NOMO-1 treated with dmso at 0.1 percent for 144 hours (cell line): ENCODE data around the gene HNF1A.

Experiments
- DNase-seq: peaks from one replicate; lab custom pipeline; 2025; ENCODE audit not compliant: unreplicated experiment; lab: John Stamatoyannopoulos, UW

The HNF1A gene

DNA sequence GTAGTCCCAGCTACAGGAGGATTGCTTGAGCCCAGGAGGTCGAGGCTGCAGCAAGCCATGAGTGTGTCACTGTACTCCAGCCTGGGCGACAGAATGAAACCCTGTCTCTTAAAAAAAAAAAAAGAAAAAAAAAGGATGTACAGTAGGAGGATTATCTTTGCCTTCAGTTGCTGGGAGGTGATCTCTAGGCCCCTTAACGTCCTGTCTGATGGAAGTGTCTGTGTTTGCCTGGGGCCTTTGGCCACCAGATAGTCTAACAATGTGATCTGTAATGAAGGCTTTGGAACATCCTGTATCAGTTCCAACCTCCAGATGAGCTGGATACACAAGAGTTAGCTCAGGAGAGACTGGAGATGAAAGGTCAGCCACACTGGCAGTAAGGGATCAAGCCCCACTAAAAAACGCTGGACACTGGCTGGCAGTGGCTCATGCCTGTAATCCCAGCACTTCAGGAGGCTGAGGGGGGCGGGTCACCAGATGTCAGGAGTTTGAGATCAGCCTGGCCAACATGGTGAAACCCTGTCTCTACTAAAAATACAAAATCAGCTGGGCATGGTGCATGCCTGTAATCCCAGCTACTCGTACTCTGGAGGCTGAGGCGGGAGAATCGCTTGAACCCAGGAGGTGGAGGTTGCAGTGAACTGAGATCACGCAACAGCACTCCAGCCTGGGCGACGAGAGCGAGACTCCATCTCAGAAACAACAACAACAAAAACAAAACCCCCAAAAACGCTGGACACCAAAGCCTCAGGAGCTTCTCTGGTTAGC is 19.0 kb upstream of the HNF1A start:
- DNase-seq = no peak

- no peak for DNase-seq
These were observed 17.7 kb upstream of the HNF1A start for GRCh38 chr12:120960657-120961056.

- no peak for DNase-seq
These were observed 16.5 kb upstream of the HNF1A start for GRCh38 chr12:120961604-120962531.

DNA sequence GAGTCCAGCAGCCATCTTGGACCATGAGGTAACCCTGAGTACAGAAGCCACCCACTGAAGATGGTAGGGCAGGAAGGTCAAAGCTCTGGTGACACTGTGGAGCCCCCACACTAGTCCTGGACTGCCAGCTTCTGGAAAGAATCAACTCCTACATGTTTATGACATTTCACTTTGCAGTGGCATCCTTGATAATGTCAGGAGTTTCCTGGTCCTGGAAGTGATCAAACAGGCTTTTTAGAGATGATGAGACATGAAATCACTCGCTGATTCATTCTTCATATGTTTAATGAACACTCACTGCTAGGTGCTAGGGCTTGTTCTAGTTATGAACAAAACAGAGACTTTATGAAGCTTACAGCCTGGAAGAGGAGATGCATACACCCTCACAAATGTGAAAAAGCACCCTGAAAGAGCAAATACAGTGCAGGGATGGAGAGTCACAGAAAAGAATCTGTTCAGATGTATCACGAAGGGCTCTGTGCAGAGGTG is 15.8 kb upstream of the HNF1A start:
- DNase-seq = no peak

DNA sequence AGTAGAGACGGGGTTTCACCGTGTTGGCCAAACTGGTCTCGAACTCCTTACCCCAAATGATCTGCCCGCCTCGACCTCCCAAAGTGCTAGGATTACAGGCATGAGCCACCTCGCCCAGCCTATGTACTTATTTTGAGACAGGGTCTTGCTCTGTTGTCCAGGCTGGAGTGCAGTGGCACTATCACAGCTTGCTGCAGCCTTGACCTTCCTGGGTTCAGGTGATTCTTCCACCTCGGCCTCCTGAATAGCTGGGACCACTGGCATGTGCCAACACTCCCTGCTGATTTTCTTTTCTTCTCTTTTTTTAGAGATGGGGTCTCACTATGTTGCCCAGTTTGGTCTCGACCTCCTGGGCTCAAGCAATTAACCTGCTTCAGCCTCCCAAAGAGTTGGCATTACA is 14.0 kb upstream of the HNF1A start:
- no peak for DNase-seq

DNA sequence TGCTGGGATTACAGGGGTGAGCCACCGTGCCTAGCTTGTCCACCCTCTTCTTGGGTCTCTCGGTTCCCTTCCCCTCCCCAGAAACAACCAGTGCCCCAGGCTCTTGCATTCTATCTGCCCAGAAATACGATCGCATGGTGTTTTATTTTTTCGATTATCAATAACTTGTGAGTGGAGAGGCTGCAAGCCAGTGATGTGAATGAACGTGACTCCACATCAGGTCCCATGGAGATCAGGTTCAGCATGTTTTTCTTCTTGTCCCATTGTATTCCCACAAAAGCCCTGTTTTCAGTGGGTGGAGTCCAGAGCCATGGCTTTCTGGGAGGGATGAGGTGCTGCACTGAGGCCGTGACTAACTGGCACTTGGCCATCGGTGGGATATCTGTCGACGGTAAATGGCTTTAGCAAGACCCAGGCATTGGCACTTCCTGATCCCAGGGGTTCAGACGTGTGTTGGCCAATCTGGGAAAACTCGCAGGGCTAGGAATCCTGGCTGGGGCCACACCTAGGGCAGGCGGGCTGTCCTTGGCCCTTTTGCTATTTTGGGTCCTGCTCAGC is 12.7 kb upstream of the HNF1A start:
- DNase-seq = no peak

DNA sequence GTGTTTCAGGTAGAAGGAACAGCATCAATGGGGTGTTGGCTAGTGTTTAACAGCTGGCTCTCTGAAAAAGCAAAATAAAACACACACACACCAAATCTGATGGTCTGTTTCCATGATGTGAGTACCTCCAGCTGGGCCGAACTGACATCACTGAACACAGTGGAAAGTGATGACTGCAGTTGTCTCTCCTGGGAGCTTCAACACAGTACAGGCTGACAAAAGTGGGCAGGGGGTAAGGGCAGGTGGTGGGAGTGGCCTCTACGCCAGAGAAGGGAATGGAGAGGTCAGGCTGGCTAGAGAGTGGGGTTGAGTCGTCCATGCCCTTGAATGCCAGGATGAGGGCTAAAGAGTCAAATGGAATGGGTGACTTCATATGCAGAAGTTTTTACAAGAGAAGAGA is 8.0 kb upstream of the HNF1A start:
- DNase-seq = no peak

- DNase-seq = peak; percentile 73
These were observed 6.8 kb upstream of the HNF1A start for GRCh38 chr12:120971299-120972180.

DNA sequence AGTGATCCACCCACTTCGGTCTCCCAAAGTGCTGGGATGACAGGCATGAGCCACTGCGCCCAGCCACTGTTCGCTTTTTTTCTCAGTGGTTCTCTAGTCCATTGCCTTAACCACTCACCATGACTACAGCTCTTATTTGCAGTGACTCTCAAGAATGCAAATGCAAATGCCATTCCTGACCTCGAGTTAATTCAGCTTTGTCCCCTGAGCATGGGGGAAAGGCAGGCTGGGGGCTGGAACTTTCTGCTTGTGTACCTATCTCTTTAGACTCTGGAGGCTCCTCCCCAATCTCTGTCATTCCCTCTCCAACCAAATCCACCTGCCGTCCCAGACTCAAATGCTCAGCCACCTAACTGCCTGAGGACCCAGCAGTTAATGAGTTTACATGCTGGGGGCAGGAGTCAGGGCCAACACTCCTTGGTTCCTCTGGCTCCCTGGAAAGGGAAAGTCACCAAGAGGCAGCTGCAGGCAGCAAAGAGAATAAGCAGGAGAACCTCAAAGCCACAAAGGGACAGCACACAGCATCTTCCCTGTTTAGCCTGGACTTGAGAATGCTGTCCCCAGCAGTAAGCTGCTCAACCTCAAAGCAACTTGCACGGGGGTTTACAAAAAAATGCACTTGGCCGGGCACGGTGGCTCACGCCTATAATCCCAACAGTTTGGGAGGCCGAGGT is 5.3 kb upstream of the HNF1A start:
- no peak for DNase-seq

GRCh38 chr12:120977531-120978295 is 630 bp upstream of the HNF1A start:
- DNase-seq = no peak

GRCh38 chr12:120979220-120979861 is 998 bp downstream of the HNF1A start:
- DNase-seq = no peak

DNA sequence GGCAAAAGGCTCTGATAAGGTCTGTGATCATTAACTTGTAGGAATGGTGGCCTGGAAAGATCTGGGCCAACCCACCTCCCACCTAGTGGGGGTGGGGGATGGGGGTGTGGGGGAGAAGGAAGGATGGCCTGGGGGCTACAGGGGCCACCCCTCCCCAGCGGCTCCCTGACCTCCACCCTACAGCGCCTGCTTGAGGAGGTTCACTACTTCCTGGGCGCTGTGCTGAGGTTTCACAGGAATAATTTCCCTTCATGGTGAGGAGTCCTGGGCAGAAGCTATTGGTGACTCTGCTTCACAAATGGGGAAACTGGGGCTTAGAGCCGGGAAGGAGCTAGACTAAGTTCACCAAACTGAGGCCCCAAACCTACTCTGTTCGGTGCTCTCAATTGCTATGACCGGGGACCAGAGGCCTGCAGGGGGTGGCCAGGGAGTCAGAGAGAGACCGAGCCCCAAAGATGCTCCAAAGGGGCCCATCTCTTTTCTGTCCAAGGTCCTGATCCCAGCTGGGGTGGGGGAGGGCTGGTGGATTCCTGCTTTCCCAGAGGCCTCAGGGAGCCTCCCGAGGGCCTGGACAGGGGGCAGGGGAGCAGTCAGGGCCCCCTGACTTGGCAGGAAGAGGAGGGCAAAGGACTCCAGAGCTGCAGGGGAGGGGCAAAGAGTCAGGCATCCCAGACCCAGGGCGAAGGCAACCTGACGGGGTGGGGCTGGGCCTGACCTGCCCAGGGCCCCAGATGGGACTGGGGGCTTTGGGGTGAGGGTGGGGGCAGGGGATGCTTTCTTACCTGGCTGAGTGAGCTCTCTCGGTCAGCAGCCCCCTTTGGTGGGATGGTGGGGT is 1.7 kb downstream of the HNF1A start:
- DNase-seq = no peak

DNA sequence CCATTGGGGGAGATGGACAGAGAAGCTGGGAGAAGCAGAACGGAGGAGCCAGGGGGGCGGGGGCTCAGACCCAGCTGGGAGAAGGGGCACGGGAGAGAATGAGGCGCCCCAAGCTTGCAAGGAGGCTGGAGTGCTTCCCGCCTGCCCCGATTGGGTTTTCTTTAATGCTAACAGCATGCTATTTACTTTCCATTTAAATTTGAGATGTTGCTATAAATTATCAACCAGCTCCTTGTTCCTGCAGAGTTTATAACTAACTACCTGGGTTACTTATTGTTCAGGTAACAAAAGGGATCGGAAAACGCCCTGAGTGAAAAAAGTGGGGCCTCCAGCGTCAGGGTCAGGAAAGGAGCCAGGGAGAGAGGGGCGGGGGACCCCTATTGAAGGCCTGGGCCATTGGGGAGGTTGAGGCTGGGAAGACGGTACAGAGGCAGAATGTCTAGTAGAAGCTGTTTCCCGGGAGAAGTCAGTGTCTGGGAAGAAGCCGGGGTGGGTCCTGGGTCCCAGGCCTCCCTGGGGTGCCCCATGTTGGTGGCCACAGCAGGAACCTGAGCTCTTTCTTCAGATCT is 2.5 kb downstream of the HNF1A start:
- no peak for DNase-seq

GRCh38 chr12:120981407-120981941 is 3.1 kb downstream of the HNF1A start:
- no peak for DNase-seq

- DNase-seq = no peak
These were observed 4.3 kb downstream of the HNF1A start for GRCh38 chr12:120982659-120983058.

DNA sequence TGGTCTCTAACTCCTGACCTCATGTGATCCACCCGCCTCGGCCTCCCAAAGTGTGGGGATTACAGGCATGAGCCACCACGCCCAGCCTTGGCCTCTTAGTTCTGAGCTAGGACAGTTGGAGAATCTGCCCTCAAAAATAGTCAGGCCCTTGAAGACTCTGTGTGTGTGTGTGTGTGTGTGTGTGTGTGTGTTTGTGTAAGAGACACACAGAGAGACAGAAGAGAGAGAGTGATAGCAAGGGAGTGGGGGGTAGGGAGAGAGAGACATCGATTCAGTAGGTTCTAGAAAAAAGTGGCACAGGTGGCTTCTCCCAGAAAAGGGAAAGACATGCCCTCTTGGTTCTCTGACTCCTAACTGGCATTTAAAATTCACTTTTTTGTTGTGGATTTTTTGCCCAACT is 5.4 kb downstream of the HNF1A start:
- DNase-seq = no peak

DNA sequence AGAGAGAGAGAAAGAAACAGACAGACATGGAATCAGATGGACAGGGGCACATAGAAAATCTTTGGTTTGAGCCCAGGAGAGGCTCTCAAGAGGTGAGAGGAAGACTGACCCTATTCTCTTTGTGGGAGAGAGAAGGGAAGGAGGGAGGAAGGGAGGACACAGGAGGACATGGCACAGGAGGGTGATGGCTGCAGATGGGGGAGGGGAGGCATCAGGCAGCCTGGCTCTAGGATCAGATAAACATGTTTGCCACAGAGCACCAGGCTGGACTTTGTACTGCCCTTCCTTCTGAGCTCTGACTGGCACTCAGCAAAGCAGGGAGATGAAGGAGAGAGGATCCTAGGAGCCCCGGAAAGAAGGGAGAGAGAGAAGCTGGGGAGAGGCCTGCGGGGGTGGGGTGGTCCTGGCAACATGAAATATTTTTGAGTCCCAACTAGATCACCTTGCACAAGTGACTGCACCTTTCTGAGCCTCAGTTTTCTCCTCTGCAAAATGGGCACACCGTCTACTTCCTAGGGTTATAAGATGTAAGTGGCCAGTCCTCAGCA is 6.1 kb downstream of the HNF1A start:
- DNase-seq = no peak
